AG10803 (cell line): Measurements from ENCODE around the gene SYNE1.

Experiments used
- DNase-seq: peaks from one replicate; pipeline ENCODE4 v3.0.0; 2010; ENCODE audit warnings: low read depth
- H3K4me3 ChIP-seq: 2 replicates; pipeline ENCODE4 v1.5.1; 2011; ENCODE audit warnings: mild to moderate bottlenecking, low read length, control low read depth
- CTCF ChIP-seq: conservative IDR thresholded peaks from 2 replicates; pipeline ENCODE4 v1.5.1; 2011; ENCODE audit warnings: mild to moderate bottlenecking, low read length, control low read depth, inconsistent platforms

SYNE1 gene

GRCh38 chr6:152173321-152173720, 463.8 kb downstream of the SYNE1 start:
- peak; percentile 60 for DNase-seq
- TF ChIP-seq CTCF = no peak
- H3K4me3 ChIP-seq = no peak overlapping the region

DNA sequence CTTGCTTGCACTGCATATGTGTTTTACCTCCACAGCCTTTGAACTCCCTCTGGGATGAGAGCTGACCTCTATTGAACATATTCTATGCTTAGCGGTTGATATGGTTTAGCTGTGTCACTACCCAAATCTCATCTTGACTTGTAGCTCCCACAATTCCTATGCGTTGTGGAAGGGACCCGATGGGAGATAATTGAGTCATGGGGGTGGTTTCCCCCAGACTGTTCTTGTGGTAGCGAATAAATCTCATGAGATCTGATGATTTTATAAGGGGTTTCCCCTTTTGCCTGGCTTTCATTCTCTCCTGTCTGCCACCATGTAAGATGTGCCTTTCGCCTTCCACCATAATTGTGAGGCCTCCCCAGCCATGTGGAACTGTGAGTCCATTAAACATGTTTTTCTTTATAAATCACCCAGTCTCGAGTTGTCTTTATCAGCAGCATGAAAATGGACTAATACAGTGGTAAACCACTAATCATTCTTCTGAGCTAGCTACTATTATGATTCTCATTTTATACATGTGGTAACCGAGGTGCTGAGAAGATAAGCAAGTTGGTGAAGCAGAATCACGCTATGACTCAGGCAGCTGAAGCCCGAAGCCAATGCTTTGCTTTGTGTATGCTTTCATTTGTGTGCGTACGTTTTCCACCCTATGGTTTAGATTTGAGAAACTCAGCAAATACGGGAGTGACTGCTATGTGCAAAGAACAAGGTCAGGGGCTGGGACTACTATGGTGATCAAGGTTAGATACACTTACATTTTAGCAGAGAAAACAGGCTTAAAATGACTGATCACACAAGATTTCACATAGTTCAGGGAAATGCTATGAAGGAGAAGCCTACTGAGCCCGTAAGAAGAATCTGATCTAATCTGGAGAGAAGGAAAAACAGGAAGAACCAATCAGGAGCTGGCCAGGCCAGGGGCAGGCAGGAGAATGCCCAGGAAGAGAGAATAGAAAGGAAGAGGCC, 466.2 kb downstream of the SYNE1 start:
- TF ChIP-seq CTCF = no peak
- no peak overlapping the region for H3K4me3 ChIP-seq
- DNase-seq = no peak

DNA sequence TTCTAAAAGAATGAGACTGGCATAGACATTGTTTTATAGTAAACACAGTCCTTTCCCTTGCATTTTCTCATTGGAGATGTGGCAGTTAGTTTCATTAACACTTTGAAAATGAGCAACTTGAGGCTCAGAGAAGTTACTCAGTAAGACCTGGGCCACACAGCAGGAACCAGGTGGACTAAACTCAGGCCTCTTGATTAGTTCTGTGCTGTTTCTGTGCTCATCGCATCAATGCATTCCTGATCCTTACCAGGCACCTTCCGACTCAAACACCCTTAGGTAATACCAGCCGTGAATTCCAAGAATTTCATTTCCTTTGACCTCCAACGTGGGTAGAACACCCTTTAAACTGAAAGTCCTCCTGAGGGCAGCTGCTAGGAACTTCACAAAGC, 466.9 kb downstream of the SYNE1 start:
- H3K4me3 ChIP-seq = no peak overlapping the region
- TF ChIP-seq CTCF = no peak
- no peak for DNase-seq

DNA sequence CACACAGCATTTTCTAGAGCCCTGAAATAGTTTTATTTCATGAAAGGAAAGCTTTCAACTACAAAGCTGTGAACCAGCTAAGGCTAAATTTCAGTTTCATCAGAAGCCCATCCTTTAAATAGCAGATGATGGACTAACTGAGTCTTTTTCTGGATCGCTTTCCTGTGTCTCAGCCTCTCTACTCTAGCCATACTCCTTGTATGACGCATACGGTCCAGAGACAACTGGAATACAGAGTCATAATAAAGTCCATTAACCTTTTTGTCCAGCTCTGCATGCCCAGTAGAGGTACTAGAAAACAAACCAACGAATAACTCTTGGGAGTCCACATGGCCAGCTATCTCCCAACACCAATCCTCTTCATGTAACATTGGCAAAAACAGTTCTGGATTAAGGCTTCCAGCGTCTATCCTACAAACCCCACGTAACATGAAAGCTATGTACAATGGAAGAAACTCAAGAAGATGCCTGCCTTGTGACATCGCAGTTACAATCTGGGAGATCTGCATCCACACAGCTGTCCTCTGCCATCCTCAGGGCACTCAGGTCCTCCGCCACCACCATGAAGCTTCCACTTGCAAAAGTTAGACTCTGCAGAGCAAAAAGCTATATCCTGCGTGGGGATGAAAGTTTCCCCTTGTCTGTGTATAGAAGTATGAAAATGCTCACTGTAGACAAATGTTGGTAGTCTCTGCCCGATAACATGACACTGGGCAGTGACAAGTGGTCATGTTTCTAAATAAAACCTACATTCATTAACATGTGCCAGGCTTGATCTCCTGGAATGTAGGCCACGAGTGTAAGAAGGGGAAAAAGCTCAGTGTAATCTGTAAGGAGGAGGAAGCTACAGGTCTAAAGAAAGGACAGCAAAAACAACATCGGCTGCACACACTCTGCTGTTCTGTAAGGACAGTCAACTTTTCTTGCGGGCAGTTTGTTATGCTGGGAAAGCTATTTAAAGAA, 469.2 kb downstream of the SYNE1 start:
- no peak for TF ChIP-seq CTCF
- DNase-seq = no peak
- no peak overlapping the region for H3K4me3 ChIP-seq

DNA sequence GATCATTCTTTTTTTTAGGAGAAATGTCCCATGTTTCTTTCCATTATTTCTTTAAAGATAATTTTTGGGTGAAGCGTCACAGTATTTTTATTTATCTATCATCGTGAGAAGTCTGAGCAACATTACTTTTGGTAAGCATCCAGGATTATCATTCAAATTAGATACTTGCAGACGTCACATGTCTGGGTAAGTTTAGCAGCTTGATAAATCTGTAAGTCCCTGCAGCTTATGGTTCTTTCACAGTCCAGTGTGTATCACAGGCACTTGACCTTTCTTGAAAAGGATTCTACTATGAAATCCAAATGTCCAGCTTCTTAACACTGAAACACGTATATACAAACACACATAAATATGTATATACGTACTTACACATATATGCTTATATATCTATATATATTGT, 470.3 kb downstream of the SYNE1 start:
- no peak for TF ChIP-seq CTCF
- H3K4me3 ChIP-seq = no peak overlapping the region
- no peak for DNase-seq

- TF ChIP-seq CTCF = no peak
- DNase-seq = no peak
- H3K4me3 ChIP-seq = no peak overlapping the region
These were observed 470.7 kb downstream of the SYNE1 start for GRCh38 chr6:152166497-152166896.
